Measurements from ENCODE around the gene AUTS2.
"Not testable (repeated sequence)": the region's sequence is repeated elsewhere in the genome, so short reads cannot be mapped to it uniquely, and the experiment has no call there.

AUTS2 gene

DNA sequence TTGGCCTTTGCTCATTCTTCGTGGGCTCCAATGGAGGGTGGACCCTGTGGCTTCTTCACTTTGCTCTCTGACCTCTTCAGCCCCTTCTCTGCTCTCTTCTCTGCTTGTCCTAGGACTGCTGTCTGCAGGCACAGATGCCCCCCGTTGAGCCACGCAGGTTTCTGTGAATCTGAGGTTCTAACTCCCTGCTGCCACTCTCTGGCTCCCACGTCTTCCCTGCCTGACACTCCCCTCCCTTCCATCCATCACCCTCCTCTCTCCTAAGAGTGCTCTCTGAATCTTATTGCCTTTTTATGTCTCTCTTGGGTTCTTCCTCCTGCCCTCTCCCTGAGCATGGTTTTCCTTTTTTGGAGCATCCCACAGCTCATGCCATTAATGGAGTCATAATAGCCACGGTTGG, 1034.1 kb downstream of the AUTS2 start:
- DNase-seq, result no peak

DNA sequence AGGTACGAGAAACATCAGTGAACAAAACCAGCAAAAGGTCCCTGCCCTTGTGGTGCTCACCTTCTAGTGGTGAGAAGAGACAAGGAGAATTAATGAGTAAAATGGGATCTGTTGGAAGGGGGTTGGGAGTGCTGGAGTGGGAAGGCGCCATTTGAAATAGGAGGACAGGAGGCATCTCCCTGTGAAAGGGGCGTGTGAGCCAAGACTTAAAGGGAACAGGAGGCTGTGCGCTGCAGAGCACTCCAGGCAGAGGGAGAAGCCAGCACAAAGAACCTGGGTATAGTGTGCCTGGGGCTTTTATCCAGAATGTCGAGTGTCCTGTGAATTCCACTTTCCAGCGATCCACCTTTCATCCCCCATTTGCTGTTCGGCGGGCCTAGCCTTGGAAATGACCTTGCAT, 1035.8 kb downstream of the AUTS2 start:
- no peak for DNase-seq

DNA sequence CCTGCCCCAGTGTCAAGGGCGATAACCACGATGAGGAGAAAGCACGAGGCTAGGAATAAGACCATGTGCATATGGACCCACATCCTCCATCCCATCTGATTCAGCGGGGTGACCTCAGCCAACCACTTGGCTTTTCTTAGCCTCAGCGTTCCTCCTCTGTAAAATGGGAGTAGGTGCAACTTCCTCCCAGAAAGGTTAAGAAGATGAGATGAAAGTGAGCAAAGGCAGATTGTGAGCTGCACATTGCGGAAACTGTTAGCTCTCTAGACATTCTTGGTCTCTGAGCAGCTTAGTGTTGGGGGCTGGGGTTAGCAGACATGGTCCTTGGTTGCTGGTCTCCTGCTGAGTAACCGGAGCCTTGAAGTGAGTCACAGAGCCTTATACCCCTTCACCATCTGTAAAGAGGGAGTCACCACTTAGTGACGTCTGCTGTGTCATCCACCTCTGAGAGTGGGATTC, 1036.4 kb downstream of the AUTS2 start:
- no peak for DNase-seq

DNA sequence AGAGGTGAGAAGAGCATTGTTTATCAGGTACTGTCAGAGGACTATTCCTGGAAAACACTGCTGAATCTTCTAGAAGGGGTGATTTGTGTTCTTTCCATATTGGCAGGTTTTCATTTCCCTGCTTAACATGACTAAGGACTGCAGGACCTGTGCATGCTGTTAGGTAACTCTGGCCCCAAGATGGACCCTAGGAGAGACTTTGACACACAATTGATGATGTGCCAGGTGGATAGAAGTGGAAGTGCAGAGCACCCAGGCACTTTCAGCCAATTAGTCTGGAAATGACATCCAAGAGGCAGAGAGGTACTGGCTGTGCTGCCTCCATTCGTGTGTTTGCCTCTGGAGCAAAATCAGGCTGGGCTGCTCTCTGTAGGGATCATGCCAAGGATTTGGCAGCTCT, 1037.4 kb downstream of the AUTS2 start:
- DNase-seq, result no peak

DNA sequence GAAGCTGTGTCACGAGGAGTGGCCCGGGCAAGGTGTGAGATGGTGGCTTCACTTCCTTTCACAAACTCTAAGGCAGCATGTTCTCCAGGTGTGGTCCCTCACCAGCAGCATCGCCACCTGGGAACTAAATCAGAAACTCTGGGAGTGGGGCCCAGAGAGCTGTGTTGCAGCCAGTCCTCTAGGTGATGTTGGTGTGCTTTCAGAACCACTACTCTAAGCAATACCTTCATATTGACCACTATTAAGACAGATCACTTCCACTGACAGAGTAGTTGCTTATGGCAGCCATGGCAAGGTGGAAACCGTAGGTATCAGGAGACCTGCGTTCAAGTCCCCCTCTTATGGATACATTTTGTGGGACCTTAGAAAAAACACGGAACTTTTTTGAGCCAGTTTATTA, 1037.9 kb downstream of the AUTS2 start:
- DNase-seq, result no peak

DNA sequence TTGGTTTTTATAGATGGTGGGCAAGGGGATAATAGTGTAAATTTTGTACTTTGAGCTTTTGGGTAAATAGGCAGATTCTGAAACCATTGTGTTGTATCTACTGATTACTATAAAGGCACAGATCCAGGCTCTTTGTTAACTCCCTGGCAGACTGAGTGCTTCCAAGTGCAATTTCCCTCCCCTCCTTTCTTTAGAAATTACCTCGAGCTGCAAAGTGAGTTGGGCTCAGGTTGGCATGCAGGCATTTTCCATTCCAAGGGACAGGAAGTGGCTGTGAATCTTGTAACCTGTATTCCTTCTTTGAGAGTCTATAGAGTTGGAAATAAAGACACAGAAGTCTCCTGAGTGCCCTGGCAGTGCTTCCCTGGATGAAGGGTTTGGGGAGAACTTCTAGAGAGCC, 1039.5 kb downstream of the AUTS2 start:
- DNase-seq, result no peak

DNA sequence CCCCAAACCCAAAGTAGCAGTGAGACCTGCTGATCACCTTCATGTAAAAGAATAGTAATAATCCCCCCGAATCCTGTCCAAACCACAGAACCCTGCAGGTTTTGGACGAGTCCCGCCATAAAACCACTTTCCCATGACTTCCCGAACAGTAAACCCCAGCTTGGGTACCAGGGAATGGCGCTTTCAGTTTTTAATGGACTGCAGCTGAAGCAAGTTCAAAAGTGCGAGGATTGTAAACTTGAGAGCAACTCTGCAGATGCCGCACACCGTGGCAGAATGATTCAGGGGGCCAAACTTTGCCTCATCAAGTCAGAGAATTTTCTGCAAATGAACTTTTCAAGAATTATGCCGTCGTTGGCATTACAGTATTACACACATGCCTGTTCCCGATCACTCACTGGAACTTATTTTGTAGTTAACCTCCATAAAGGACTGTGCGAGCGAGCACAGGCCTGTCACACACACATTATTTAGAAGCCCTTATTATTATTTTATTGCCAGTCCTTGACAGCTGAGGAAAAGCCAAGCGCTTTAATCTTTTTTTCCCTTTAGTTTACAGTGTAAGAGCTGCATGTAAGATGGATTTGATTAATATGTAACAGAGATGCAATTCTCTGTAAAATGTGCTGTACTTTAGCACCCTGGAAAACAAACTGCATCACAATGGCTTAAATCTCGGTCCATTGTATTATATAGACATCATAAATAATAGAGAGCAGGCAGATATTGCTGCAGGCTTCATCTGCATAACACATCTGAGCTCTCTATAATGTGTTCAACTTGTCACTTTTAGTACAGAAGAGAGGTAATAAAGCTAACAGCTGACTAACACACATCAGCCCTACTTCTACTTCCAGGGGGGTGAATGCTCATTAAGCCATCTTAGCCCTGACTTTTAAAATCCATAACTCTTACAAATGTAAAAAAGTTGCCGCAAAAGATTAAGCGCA, 1040.2 kb downstream of the AUTS2 start:
- no peak for DNase-seq

DNA sequence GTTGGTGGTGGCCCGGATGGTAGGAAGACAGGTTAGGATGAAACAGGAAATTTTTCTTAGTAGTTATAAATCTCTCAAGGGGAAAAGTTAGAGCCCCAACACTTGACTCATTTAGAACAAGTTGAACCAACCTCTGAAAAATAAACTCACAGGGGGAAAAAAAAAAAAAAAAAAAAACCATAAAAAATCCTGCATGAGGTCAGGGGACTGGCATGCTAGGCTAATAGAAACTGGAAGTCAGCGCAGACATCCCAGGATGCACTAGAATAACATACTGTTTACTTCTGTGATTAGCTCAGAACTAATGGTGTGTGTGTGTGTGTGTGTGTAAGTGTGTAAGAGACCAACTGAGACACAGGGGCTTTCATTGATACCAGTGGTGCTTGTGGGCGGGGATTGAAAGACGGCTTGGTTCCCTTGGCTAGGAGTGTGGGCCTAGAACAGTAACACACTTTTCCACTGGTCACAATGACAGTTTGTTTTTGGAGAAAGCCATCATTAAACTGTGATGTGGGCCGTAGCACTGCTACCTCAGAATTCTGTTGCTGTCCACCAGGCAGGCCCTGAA, 1042.1 kb downstream of the AUTS2 start:
- DNase-seq, result no peak

DNA sequence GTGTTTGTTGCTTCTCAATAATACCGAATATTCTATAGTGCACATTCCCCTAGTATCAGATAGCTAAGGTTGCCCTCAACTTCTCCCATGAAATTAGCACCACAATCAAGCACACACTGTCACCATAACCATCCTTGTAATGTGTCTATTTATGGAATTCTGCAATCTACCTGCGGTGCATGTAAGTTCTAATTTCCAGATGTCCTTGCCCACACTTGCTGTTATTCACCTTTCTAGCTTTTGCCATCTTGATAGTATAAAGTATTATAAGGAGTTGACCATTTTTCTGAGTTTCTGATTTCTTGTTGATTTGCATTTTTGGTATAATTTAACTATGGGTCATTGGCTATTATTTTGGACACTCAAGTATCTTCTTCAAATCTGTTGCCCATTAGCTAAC, 1043.6 kb downstream of the AUTS2 start:
- DNase-seq, result no peak

DNA sequence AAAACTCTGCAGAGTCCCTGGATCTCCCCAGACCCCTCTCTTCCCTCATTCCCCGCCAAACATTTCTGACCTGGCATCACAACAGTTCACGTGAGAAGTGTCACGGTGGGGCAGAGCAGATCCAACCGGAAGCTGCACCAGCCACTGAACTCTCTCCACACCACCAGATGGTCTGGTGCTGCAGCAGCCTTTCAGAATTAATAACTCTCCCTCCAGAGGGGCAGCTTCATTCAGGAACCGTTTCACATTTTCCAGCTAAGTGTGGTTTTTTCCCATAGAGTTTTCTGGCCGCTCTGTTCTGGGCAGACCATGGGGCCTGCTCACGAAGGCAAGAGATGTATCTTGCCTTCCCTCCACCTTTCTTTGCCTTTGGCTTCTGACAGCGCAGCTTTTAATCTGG, 1047.0 kb downstream of the AUTS2 start:
- DNase-seq, result peak; percentile 14

DNA sequence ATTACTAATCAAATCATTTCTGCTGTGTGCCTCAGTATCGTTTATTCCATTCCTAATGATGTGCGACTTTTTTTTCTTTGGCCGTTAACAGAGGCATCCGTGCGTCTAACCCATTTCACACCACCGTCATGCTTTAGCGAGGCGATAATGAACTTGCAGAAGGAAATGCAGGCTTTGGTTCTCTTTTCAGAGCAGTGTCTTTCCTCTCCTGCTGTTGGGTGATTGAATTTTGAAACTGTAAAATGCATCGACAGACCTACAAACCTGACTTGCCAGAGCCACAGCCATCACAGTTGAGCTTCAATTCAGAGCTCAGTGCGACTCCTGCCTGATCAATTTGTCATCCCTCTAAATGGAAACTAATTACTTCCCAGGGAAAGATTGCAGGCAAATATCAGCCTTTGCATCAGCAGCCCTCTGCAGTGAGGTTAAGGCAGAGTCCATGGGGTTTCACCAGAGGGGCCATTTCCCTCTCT, 1047.6 kb downstream of the AUTS2 start:
- no peak for DNase-seq

DNA sequence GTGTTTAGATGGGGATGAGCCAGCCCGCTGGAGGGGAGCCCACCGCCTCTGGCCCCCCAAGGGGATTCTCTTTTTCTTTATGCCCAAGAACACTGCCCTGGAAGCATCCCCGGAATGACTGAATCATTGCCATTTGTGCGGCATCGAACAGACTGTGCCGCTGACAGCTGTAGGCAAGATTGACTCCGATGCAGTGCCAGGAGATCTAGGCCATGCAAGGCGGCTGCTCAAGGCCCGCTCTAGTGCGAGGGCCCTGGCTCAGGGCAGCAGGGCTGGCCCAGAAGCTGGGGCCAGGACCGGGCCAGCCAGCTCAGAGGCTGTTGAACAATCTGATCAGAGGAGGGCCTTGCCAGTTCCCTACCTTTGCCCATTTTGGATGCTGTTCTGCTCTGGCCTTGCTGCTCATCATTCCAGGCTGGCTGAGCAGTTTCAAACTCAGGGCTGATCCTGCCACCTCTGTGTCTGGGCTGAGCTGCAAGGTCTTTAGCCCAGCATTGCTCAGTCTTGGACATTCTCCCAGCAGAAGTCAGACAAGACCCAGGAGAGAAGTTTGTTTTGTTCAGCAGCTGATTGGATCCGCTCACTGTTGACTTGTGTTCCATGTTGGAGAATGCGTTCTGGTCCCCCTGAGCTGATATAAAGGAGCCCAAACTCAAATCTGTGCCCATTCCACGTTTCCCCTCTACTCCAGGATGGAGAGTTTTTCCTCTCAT, 1048.4 kb downstream of the AUTS2 start:
- peak; percentile 54 for DNase-seq

DNA sequence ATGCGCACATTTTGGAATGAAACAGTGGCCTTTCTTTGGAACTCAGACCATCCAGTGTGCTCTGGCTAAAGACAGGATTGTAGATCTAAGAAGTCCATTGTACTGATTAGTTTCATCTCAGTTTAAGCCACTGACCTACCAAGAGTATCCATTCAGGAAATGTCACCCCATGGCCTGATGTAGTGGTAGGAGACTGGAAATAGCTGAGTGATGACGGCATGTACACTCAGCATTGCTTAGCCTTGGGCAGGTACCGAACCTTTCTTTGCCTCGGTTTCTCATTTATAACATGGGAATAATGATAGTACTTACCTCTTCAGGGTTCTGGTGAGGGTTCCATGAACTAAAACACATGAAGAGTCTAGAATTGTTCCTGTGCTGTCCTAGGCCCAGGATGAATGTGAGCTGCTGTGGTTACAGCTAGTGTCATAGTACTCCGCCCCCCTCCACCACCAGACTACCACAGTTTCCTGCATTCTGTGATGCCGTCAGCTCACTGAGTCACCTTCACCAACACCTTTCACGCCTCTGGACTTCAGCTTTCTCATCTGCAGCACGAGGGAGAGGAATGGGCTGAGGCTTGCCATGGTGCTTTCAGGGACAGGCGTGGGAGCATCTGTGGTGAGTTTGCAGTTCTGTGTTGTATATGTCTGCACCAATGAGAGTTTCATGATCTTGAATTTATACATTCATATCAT, 1049.7 kb downstream of the AUTS2 start:
- DNase-seq, result no peak

DNA sequence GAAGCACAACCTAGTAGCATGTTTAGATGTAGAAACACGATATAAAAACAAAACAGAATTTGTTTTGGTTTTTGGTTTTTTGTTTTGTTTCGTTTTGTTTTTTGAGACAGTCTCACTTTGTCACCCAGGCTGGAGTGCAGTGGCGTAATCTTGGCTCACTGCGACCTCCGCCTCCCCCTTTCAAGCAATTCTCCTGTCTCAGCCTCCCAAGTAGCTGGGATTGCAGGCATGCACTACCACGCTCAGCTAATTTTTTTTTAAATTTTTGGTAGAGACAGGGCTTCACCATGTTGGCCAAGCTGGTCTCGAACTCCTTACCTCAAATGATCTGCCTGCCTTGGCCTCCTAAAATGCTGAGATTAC, 1050.2 kb downstream of the AUTS2 start:
- not testable (repeated sequence) for DNase-seq

DNA sequence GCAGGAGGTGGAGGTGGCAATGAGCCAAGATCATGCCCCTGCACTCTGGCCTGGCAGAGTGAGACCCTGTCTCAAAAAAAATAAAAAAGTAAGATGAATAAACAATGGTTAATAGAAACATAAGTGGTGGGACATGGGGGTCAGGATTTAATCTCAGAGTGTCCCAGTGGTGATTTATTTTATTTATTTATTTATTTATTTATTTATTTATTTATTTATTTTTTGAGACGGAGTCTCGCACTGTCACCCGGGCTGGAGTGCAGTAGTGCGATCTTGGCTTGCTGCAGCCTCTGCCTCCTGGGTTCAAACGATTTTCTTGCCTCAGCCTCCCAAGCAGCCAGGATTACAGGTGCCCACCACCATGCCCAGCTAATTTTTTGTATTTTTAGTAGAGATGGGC, 1051.0 kb downstream of the AUTS2 start:
- DNase-seq, result no peak

DNA sequence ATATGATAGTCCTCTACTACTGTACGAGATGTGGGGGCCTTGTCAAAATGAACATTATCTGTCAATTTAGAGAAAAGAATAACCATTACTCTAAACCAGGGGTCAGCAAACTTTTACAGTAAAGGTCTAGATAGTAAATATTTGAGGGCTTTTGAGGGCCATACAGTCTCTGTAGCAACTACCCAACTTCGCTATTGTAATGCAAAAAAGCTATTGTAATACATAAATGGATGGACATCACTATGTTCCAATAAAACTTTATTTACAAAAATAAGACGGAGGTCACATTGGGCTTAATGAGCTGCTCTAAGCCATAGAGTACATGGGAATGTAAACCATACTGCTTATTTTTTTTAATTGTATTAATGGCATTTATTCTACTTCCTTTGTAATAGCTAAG, 1055.9 kb downstream of the AUTS2 start:
- DNase-seq, result no peak

DNA sequence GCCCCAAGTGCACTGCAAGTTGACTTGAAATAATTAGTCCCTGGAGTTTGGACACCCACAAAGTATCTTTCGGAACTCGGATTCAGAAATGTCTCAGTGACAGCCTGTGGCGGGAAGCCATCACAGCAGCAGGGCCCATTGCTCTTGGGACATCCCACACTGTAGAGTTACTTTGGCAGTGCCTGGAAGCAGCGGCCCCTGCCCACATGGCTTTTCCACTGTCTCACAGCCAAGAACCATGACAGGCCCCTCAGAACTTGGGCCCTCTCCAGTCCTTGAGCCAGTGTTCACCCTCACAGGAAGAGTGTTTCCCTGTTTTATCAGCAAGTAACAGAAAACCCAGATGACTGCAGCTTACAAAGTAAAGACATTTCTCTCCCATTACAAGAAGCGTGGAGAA, 1056.7 kb downstream of the AUTS2 start:
- DNase-seq, result no peak

DNA sequence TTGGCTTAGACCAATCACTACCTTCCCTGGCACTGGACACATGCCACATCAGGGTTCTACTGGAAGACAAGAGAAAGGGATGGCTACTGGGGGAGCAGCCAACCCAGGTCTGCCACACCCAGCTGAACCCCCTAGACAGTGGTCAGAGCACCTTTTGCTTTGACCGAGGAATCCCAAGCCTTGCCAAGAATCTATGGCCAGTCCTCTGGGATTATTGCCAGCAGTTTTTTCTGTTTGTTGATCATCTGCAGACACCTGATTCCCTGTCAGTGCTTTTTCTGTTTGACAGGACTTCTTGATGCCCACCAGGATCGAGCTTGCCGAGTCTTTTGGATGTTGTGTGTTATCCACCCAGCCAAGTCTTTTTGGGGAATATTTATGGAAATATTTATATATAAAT, 1057.4 kb downstream of the AUTS2 start:
- DNase-seq, result no peak

DNA sequence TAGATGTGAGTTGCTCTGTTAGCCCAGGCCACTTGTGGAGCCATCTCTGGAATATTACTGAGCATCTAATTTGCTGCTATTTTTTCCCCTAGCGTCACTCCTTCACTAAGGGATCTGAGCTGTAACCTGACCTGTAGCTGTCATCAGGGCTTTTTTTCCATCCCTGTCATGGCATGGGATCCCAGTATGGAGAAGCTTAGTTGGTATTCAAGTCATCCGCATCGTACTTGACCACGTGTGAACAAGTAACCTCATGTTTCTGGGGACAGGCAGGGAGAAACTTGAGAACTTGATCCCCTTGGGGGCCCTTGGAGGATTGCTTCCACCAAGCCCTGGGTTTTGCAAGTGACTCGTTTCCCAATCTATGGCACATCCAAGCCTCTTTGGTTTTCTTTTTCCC, 1059.3 kb downstream of the AUTS2 start:
- no peak for DNase-seq

DNA sequence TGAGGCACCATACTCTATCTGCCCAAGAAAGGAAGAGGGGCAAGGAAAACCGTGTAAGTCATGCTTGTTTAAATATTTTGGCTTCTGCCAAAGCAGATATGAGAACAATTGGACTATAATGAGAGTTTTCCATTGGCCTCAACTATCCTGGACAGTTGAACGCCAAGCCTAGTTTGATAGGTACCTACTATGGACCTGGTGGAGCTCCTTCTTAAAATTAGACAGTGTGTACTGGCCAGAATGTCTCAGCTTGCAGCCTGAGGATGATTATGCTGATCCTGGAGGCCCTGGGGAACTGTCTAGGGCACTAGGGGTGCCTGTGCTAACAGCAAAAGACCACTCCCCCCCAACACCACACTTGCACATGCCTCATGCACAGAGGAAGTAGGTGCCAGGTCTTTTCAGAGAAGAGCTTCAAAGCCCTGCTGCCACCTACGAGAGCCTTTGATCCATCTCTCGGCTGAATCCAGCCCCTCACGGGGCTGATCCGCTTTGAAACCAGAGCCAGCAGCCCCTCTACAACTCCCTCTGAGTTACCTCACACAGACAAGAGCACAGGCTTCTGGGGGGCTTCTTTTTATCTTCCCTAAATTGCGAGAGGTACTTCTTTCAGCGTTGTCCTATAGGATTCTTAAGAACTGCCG, 1059.8 kb downstream of the AUTS2 start:
- no peak for DNase-seq

DNA sequence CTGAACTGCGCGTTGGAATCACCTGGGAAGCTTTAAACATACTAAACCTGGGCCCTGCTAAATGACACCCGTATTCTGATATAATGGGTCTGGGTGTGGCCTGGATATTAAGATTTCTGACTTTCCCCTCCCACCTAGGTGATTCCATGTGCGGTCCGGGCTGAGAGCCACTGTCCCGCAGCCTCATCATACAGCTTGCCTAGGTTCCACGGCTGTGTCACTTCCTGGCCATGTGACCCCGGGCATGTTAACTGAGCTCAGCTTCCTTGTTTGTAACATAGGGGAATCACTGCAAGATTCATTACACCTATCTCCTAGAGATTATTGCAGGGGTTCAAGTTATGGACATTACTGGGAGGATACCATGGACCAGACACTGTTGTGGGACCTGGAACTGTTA, 1061.0 kb downstream of the AUTS2 start:
- DNase-seq, result no peak

DNA sequence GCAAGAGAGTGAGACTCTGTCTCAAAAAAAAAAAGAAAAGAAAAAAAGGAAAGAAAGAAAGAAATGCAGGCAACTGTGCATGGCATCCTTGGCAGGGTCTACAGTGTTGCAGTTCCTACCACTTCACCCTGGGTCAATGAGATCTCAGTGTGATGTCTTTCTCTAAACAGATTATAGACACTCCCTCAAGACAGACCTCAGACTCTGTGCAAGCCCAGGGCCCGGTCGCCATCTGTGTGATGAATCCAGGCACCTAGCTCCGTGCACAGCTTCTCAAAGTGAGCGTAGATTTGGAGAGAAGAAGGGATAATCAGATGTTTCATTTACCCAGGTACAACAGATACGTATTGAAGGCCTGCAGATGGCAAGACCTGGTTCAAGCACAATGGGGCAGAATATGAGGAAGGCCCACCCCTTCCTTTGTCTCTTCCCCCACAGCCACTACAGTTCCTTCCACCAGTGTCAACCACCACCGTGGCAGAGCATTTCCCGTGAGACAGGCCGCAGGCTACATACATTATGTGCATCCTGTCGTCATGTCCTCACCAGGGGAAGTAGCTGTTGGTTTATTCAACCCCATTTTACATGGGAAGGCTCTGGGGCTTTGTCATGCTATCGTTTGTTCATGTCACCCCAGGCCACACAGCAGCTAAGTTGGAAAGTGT, 1062.0 kb downstream of the AUTS2 start:
- no peak for DNase-seq
